GM12878 (cell line): Measurements from ENCODE around the gene RAB7B.
"Not testable (repeated sequence)": the region's sequence is repeated elsewhere in the genome, so short reads cannot be mapped to it uniquely, and the experiment has no call there.

Experiments used
- EED ChIP-seq: sonication (generic); IDR thresholded peaks from 2 replicates; pipeline ENCODE4 v1.6.1; 2016; ENCODE audit warnings: antibody characterized with exemption, low read depth
- EZH2 ChIP-seq: IDR thresholded peaks from 2 replicates; pipeline ENCODE4 v1.6.1; 2012; ENCODE audit warnings: low read depth, mild to moderate bottlenecking, control low read depth, inconsistent platforms, low read length, borderline replicate concordance; ENCODE audit not compliant: control insufficient read depth
- JUNB ChIP-seq: IDR thresholded peaks from 2 replicates; pipeline ENCODE4 v1.6.1; 2016; ENCODE audit warnings: antibody characterized with exemption, mild to moderate bottlenecking
- POLR2AphosphoS5 ChIP-seq: IDR thresholded peaks from 2 replicates; pipeline ENCODE4 v1.6.1; 2011; ENCODE audit warnings: mild to moderate bottlenecking, low read length, inconsistent platforms
- SIN3A ChIP-seq: IDR thresholded peaks from 2 replicates; pipeline ENCODE4 v1.6.1; 2012; ENCODE audit warnings: low read depth, low read length, improper control_type of control experiment
- SMC3 ChIP-seq: IDR thresholded peaks from 2 replicates; pipeline ENCODE4 v1.6.1; 2011; ENCODE audit warnings: low read length, improper control_type of control experiment, borderline replicate concordance
- TAF1 ChIP-seq: IDR thresholded peaks from 2 replicates; pipeline ENCODE4 v1.6.1; 2011; ENCODE audit warnings: mild to moderate bottlenecking, low read depth, low read length, borderline replicate concordance
- TCF12 ChIP-seq: IDR thresholded peaks from 2 replicates; pipeline ENCODE4 v1.6.1; 2011; ENCODE audit warnings: low read depth, mild to moderate bottlenecking, low read length
- YY1 ChIP-seq: IDR thresholded peaks from 2 replicates; pipeline ENCODE4 v1.6.1; 2011; ENCODE audit warnings: low read depth, mild to moderate bottlenecking, low read length
- ZNF274 ChIP-seq: IDR thresholded peaks from one replicate; pipeline ENCODE4 v1.8.0; 2011; ENCODE audit not compliant: insufficient read length, insufficient read depth
- TF ChIP-seq, protein P1 (sequence below): IDR thresholded peaks from 2 replicates; pipeline ENCODE4 v1.6.1; 2012; ENCODE audit warnings: low read length, inconsistent platforms
- TF ChIP-seq, protein P2 (sequence below): IDR thresholded peaks from 2 replicates; pipeline ENCODE4 v1.6.1; 2012; ENCODE audit warnings: mild to moderate bottlenecking, low read depth, low read length
- TF ChIP-seq, protein P3 (sequence below), 3 experiments: IDR thresholded peaks in 2 of 3; conservative IDR thresholded peaks in 1 of 3; 2 replicates each; pipeline ENCODE4 v1.5.1; 2011; ENCODE audit warnings: low read depth in 3 of 3, low read length in 3 of 3, mild to moderate bottlenecking in 3 of 3, control low read depth in 2 of 3, moderate library complexity in 2 of 3, inconsistent platforms in 1 of 3, mixed read lengths in 1 of 3; ENCODE audit not compliant: control insufficient read depth in 2 of 3, insufficient read depth in 1 of 3; ENCODE audit errors: extremely low read depth in 1 of 3

DNA sequence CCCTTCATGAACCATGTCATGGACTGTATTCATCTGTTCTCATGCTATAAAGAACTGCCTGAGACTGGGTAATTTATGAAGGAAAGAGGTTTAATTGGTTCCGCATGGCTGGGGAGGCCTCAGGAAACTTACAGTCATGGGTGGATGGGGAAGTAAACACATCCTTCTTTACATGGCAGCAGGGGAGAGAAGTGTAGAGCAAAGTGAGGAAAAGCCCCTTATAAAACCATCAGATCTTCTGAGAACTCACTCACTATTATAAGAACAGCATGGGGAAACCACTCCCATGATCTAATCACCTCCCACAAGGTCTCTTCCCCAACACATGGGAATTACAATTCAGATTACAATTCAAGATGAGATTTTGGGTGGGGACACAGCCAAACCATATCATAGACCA lies 6.6 kb downstream of the RAB7B start:
- not testable (repeated sequence) for TF ChIP-seq YY1, TAF1, JUNB, EED, TCF12, SIN3A, ZNF274, EZH2, SMC3, POLR2AphosphoS5
- TF ChIP-seq, protein P1, sequence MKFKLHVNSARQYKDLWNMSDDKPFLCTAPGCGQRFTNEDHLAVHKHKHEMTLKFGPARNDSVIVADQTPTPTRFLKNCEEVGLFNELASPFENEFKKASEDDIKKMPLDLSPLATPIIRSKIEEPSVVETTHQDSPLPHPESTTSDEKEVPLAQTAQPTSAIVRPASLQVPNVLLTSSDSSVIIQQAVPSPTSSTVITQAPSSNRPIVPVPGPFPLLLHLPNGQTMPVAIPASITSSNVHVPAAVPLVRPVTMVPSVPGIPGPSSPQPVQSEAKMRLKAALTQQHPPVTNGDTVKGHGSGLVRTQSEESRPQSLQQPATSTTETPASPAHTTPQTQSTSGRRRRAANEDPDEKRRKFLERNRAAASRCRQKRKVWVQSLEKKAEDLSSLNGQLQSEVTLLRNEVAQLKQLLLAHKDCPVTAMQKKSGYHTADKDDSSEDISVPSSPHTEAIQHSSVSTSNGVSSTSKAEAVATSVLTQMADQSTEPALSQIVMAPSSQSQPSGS, result not testable (repeated sequence)
- TF ChIP-seq, protein P2, sequence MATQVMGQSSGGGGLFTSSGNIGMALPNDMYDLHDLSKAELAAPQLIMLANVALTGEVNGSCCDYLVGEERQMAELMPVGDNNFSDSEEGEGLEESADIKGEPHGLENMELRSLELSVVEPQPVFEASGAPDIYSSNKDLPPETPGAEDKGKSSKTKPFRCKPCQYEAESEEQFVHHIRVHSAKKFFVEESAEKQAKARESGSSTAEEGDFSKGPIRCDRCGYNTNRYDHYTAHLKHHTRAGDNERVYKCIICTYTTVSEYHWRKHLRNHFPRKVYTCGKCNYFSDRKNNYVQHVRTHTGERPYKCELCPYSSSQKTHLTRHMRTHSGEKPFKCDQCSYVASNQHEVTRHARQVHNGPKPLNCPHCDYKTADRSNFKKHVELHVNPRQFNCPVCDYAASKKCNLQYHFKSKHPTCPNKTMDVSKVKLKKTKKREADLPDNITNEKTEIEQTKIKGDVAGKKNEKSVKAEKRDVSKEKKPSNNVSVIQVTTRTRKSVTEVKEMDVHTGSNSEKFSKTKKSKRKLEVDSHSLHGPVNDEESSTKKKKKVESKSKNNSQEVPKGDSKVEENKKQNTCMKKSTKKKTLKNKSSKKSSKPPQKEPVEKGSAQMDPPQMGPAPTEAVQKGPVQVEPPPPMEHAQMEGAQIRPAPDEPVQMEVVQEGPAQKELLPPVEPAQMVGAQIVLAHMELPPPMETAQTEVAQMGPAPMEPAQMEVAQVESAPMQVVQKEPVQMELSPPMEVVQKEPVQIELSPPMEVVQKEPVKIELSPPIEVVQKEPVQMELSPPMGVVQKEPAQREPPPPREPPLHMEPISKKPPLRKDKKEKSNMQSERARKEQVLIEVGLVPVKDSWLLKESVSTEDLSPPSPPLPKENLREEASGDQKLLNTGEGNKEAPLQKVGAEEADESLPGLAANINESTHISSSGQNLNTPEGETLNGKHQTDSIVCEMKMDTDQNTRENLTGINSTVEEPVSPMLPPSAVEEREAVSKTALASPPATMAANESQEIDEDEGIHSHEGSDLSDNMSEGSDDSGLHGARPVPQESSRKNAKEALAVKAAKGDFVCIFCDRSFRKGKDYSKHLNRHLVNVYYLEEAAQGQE, result not testable (repeated sequence)
- TF ChIP-seq, protein P3, sequence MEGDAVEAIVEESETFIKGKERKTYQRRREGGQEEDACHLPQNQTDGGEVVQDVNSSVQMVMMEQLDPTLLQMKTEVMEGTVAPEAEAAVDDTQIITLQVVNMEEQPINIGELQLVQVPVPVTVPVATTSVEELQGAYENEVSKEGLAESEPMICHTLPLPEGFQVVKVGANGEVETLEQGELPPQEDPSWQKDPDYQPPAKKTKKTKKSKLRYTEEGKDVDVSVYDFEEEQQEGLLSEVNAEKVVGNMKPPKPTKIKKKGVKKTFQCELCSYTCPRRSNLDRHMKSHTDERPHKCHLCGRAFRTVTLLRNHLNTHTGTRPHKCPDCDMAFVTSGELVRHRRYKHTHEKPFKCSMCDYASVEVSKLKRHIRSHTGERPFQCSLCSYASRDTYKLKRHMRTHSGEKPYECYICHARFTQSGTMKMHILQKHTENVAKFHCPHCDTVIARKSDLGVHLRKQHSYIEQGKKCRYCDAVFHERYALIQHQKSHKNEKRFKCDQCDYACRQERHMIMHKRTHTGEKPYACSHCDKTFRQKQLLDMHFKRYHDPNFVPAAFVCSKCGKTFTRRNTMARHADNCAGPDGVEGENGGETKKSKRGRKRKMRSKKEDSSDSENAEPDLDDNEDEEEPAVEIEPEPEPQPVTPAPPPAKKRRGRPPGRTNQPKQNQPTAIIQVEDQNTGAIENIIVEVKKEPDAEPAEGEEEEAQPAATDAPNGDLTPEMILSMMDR (IDR thresholded peaks at IDR 0.05 in 2 of 3, conservative IDR thresholded peaks at IDR 0.05 in 1 of 3; ENCODE audit: control insufficient read depth in 2 of 3, extremely low read depth in 1 of 3, insufficient read depth in 1 of 3, low read depth in 3 of 3, low read length in 3 of 3), result not testable (repeated sequence)
